Thoracic aorta (tissue), 2 donors: ENCODE measurements around the gene DNAJA3. TPM values are rescaled to one million over a fixed set of nuclear protein-coding genes. Genes with fewer than 3 reads are reported as not detected.

ENCODE experiments used
- ATAC-seq: fragments of 150-250 bp; one replicate; pipeline ENCODE4 v1.8.0; 2017; ENCODE audit warnings: low read depth; ENCODE audit not compliant: insufficient number of reproducible peaks, low FRiP score
- DNase-seq: peaks from one replicate; pipeline ENCODE4 v3.0.0-alpha.2; 2020; ENCODE audit warnings: low spot score
- H3K27ac ChIP-seq, 2 donors: fragments of 200-600 bp; sonication (generic); 1 replicate in 1 of 2; 2 replicates in 1 of 2; pipeline ENCODE4 v1.5.1; 2016; ENCODE audit warnings: mild to moderate bottlenecking in 2 of 2, moderate library complexity in 2 of 2
- H3K27me3 ChIP-seq: fragments of 200-600 bp; sonication (generic); replicated peaks from 2 replicates; pipeline ENCODE4 v1.6.0; 2016; ENCODE audit warnings: mild to moderate bottlenecking; ENCODE audit not compliant: insufficient read depth
- H3K36me3 ChIP-seq: fragments of 200-600 bp; sonication (generic); one replicate; pipeline ENCODE4 v1.5.1; 2016
- H3K4me1 ChIP-seq, 2 donors: fragments of 200-600 bp; sonication (generic); 1 replicate in 1 of 2; 2 replicates in 1 of 2; pipeline versions ENCODE4 v1.5.1 to v1.6.0; 2016; ENCODE audit warnings: low read depth in 2 of 2, mild to moderate bottlenecking in 1 of 2; ENCODE audit not compliant: control insufficient read depth in 1 of 2
- H3K4me3 ChIP-seq: fragments of 200-600 bp; sonication (generic); 2 replicates; pipeline ENCODE4 v1.5.1; 2016; ENCODE audit warnings: mild to moderate bottlenecking
- H3K9me3 ChIP-seq: fragments of 200-600 bp; sonication (generic); 2 replicates; pipeline ENCODE4 v1.5.1; 2016
- CTCF ChIP-seq: fragments of 200-600 bp; sonication (generic); IDR thresholded peaks from one replicate; pipeline ENCODE4 v1.5.1; 2019; ENCODE audit warnings: antibody characterized with exemption
- total RNA-seq, 2 donors: library from RNA; depleted of rRNA; stranded (reverse); fragments of >200 nt; gene quantifications; one replicate each; pipeline versions ENCODE4 v1.1.0 to v1.2.3, GENCODE V29; 2016

Gene DNAJA3
- total RNA-seq, 2 donors from 2014 or later = 35.2 to 52.2 TPM

DNA sequence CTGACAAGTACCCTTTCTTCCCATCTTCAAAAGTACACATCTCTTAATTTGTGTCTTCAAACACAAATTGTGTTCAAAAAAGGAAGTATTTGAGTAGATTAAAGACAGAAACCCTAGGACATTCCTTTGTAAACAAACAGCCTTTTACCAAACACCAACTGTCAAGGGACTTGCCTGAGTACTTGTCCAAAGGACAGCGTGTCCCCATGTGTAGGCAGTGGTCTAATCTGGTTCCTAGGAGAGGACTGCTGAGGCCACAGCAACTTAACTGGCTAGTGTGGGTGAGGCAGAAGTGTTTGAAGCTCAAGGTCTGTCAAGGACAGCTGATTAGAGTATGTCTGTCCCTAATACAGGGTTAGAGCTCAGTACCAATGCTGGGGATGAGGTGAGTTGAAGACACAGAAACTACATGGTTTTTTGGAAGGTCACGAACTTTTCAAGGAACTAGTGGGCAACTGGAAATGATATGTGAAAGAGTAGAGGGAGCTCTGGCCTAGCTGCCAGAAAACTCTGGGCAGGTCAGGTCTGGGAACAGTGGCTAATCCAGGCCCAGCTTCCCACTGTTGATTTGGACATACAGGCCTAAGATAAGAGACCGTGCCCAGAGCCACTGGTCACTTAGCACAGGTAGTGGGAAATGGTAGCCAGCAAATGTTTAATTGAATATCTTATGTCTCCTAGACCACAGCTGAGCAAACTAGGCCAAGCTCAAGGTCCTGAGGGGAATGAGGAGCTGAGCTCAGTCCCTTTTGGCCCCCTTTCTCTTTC lies 60.6 kb downstream of the DNAJA3 start:
- no peaks in the 10 kb centered on the region for H3K9me3 ChIP-seq
- H3K4me3 ChIP-seq = no peak overlapping the region
- TF ChIP-seq CTCF = no peak
- peaks cover 5% of the 10 kb centered on the region for H3K36me3 ChIP-seq
- H3K27ac ChIP-seq = peak overlapping the region in 1 of 2 donors; percentile 20
- no peaks in the 10 kb centered on the region for H3K27me3 ChIP-seq
- no peak for DNase-seq
- H3K4me1 ChIP-seq = no peaks in the 10 kb centered on the region
- no peak for ATAC-seq

- no peaks in the 10 kb centered on the region for H3K27me3 ChIP-seq
- DNase-seq (no peak), ATAC-seq (no peak)
- peaks cover 5% of the 10 kb centered on the region for H3K36me3 ChIP-seq
- H3K27ac ChIP-seq = no peak overlapping the region
- no peak overlapping the region for H3K4me3 ChIP-seq
- H3K4me1 ChIP-seq = no peaks in the 10 kb centered on the region
- TF ChIP-seq CTCF = no peak
- no peaks in the 10 kb centered on the region for H3K9me3 ChIP-seq
These were observed 62.4 kb downstream of the DNAJA3 start for GRCh38 chr16:4487955-4488498.

DNA sequence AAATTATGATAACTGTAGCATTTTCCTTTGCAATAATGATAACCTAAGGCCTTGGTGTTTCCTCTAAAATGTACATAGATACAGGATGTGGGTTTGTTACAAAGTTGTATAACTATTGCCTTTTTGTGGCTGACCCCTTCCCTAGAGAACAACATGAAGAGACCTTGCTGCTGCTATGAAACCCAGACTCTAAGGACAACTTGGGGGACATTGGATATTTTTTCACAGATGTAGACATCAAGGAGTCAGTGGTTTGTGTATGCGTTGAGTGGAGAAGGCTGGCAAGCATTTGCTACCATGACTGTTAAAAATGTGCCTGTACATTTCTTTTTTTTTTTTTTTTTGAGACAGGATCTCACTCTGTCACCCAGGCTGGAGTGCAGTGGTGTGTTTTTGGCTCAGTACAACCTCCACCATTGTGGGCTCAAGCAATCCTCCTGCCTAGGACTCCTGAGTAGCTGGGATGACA lies 62.9 kb downstream of the DNAJA3 start:
- no peak for ATAC-seq
- TF ChIP-seq CTCF = no peak
- no peaks in the 10 kb centered on the region for H3K4me1 ChIP-seq
- no peak overlapping the region for H3K4me3 ChIP-seq
- H3K9me3 ChIP-seq = no peaks in the 10 kb centered on the region
- peaks cover 5% of the 10 kb centered on the region for H3K36me3 ChIP-seq
- H3K27ac ChIP-seq = no peak overlapping the region
- DNase-seq = no peak
- no peaks in the 10 kb centered on the region for H3K27me3 ChIP-seq

GRCh38 chr16:4489030-4489429 lies 63.4 kb downstream of the DNAJA3 start:
- DNase-seq = no peak
- Histone ChIP-seq H3K27me3 (no peaks in the 10 kb centered on the region), H3K9me3 (no peaks in the 10 kb centered on the region), H3K27ac (no peak overlapping the region), H3K4me3 (no peak overlapping the region), H3K36me3 (peaks cover 5% of the 10 kb centered on the region), H3K4me1 (no peaks in the 10 kb centered on the region)
- TF ChIP-seq CTCF = no peak
- ATAC-seq = no peak

DNA sequence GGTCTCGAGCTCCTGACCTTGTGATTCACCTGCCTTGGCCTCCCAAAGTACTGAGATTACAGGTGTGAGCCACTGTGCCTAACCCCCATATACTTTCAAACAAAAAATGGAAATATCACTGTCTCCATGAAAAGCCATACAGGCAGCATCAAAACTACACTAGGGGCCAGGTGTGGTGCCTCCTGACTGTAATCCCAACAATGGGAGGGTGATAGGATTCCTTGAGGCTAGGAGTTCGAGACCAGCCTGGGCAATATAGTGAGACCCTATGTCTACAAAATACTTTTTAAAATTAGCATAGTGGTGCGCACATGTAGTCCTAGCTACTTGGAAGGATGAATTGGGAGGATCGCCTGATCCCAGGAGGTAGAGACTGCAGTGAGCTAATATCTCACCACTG lies 66.2 kb downstream of the DNAJA3 start:
- no peak for TF ChIP-seq CTCF
- no peaks in the 10 kb centered on the region for H3K9me3 ChIP-seq
- H3K36me3 ChIP-seq = no peaks in the 10 kb centered on the region
- no peaks in the 10 kb centered on the region for H3K27me3 ChIP-seq
- DNase-seq (no peak), ATAC-seq (no peak)
- H3K4me1 ChIP-seq = peaks cover 3 to 8% of the 10 kb centered on the region in 2 donors
- no peak overlapping the region for H3K4me3 ChIP-seq
- no peak overlapping the region for H3K27ac ChIP-seq
